Measurements from ENCODE around the gene SYNE3.

The SYNE3 gene

DNA sequence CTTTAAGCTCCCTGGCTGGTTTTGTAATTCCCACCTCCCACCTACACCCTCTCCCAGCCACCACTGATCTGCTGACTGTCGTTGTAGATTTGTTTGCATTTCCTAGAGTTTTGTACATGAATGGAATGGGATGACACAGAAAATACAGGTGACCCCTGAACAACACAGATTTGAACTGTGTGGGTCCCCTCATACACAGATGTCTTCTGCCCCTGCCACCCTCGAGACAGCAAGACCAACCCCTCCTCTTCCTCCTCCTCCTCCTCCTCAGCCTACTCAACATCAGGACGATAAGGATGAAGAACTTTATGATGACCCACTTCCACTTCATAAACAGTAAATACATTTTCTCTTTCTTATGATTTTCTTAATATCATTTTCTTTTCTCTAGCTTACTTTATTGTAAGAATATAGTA is 28.8 kb downstream of the SYNE3 start:
- CTCF ChIA-PET: interaction anchor here (0.8 to 1.6 kb wide), 3 partner anchors 9 to 28 kb away, joined by 3 to 4 read pairs (median 3); partner anchors contain the start of gene SYNE3
- no peak for DNase-seq (ENCODE audit: low read depth, low spot score)
- TF ChIP-seq, protein P1, sequence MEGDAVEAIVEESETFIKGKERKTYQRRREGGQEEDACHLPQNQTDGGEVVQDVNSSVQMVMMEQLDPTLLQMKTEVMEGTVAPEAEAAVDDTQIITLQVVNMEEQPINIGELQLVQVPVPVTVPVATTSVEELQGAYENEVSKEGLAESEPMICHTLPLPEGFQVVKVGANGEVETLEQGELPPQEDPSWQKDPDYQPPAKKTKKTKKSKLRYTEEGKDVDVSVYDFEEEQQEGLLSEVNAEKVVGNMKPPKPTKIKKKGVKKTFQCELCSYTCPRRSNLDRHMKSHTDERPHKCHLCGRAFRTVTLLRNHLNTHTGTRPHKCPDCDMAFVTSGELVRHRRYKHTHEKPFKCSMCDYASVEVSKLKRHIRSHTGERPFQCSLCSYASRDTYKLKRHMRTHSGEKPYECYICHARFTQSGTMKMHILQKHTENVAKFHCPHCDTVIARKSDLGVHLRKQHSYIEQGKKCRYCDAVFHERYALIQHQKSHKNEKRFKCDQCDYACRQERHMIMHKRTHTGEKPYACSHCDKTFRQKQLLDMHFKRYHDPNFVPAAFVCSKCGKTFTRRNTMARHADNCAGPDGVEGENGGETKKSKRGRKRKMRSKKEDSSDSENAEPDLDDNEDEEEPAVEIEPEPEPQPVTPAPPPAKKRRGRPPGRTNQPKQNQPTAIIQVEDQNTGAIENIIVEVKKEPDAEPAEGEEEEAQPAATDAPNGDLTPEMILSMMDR (IDR thresholded peaks at IDR 0.05; ENCODE audit: insufficient read depth, low read length, missing control alignments): no peak
- POLR2A ChIA-PET: no interaction called here
- no peak overlapping the region for H3K4me3 ChIP-seq (ENCODE audit: low read depth, low read length)

- ChIA-PET CTCF (interaction anchor here (0.8 to 1.6 kb wide), 2 partner anchors 9 to 29 kb away, joined by 3 to 4 read pairs; partner anchors contain the start of gene SYNE3), POLR2A (no interaction called here)
- DNase-seq (ENCODE audit: low read depth, low spot score): no peak
- TF ChIP-seq, protein P1 (IDR thresholded peaks at IDR 0.05; ENCODE audit: insufficient read depth, low read length, missing control alignments): no peak
- no peak overlapping the region for H3K4me3 ChIP-seq (ENCODE audit: low read depth, low read length)
Observed at GRCh38 chr14:95486875-95487668, 29.4 kb downstream of the SYNE3 start.

DNA sequence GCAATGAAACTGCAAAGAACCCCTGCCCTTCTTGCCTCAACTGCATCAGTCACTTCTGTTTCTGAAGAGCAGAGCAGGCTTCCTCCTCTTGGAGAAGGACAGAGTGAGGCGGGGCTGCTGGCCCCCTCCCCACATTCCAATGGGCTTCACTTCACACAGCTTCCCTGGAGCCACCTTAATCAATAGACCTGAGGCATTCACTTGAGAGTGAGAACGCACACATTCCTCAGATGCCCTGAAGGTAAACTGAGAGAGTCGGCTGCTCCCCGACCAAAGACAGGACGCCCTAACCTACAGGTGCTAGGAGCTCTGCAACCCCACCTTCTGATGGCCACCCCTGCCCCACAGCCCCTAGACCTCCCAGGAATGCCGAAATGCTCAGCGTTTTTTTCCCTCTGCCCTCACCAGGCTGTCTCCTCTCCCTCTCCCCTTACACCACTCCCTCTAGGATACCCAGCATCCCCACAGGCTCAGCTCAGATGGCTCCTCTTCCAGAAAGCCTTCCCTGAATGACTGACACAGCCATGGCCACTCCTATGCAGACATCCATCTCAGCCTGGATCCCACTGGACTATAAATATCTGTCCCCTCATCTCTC is 31.1 kb downstream of the SYNE3 start:
- DNase-seq (ENCODE audit: low read depth, low spot score): no peak
- TF ChIP-seq, protein P1 (IDR thresholded peaks at IDR 0.05; ENCODE audit: insufficient read depth, low read length, missing control alignments): no peak
- ChIA-PET POLR2A (interaction anchor here (0.8 to 1.0 kb wide), 2 partner anchors 16 to 30 kb away, joined by 3 to 5 read pairs; no protein-coding TSS in a partner anchor), CTCF (interaction anchor here (1.1 to 1.4 kb wide), 2 partner anchors 26 to 42 kb away, joined by 3 to 5 read pairs; no protein-coding TSS in a partner anchor)
- H3K4me3 ChIP-seq (ENCODE audit: low read depth, low read length): no peak overlapping the region

DNA sequence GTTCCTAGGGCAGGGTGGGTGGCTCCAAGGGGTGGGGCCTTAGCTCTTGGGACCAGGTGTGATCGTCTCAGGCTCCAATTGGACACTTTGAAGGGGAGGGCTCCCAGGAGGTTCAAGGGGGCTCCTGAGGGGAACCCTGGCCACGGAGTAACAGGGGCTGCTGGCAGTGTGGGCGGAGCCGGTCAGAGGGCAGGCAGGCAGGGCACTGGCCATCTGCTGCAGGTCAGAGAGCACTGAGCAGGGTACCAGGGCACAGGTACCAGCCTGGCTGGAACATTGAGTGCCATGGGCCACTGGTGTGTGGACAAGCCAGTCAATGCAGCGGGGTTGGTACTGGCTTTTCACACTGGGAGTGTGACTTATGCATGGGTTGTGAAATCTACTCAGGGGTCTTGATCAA is 32.2 kb downstream of the SYNE3 start:
- ChIA-PET CTCF (interaction anchor here (1.5 to 2.1 kb wide), 2 partner anchors 40 to 42 kb away, joined by 3 to 9 read pairs; no protein-coding TSS in a partner anchor), POLR2A (interaction anchor here (0.8 kb wide), 1 partner anchor 17 kb away, joined by 3 read pairs; no protein-coding TSS in a partner anchor)
- TF ChIP-seq, protein P1 (IDR thresholded peaks at IDR 0.05; ENCODE audit: insufficient read depth, low read length, missing control alignments): no peak
- H3K4me3 ChIP-seq (ENCODE audit: low read depth, low read length): no peak overlapping the region
- no peak for DNase-seq (ENCODE audit: low read depth, low spot score)

DNA sequence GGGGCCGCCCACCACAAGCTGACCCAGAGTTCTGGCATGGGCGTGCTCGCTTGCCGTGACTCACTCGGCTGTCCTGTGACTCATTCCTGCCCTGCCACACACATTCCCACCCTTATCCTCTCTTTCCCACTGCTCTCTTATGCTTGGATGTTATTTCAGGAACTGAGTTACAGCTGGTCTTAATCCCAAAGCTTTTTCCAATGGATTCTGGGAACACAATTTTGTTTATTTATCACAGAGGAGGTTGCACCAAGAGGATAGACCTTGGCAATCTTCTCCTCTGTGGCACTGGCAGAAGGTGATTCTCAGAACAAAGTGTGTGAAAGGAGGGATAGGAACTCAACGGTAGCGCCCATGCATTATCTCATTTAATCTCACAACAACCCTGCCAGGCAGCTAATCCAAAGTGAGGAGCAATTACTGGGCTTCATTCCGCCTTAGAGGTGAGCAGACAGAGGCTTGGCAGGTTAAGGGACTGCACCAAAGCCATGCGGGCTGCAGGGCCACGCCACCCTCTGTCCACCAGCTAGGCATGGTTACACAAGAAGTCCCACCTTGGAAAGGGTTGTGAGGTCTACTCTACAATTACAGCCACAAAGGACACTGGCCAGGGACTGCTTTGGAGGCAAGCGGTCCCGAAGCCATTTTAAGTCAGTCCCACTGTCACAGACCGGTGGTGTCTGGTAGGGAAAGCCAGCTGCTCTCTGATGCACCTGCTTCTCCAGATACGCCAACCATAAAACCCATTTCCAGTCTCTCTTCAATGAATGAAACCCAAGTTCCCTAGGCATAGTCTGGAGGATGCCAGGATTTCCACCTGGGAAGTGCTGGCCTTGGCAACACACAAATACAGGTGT is 32.9 kb downstream of the SYNE3 start:
- peak; percentile 64 for DNase-seq (ENCODE audit: low read depth, low spot score)
- TF ChIP-seq, protein P1 (IDR thresholded peaks at IDR 0.05; ENCODE audit: insufficient read depth, low read length, missing control alignments): no peak
- CTCF ChIA-PET: interaction anchor here (0.9 to 2.1 kb wide), 4 partner anchors 39 to 44 kb away, joined by 3 to 9 read pairs (median 4); no protein-coding TSS in a partner anchor
- POLR2A ChIA-PET: interaction anchor here (0.7 to 1.5 kb wide), 8 partner anchors 10 to 44 kb away, joined by 3 to 6 read pairs (median 4); no protein-coding TSS in a partner anchor
- no peak overlapping the region for H3K4me3 ChIP-seq (ENCODE audit: low read depth, low read length)

Data from AG04449 (cell line).